KMS-11 (cell line): Measurements from ENCODE around the gene NPHP4.

Experiments
- H2AFZ ChIP-seq: fragments of 200-600 bp; sonication (generic); 2 replicates; pipeline ENCODE4 v1.6.1; 2016; ENCODE audit warnings: antibody characterized with exemption, mixed run types, low read depth
- H3K27ac ChIP-seq: fragments of 200-600 bp; sonication (generic); 2 replicates; pipeline ENCODE4 v1.6.1; 2016; ENCODE audit warnings: mild to moderate bottlenecking, mixed run types
- H3K27me3 ChIP-seq: fragments of 200-600 bp; sonication (generic); 2 replicates; pipeline ENCODE4 v1.6.1; 2017; ENCODE audit warnings: mild to moderate bottlenecking, low read depth, mixed run types, moderate library complexity; ENCODE audit not compliant: insufficient read depth
- H3K36me3 ChIP-seq: fragments of 200-600 bp; sonication (generic); 2 replicates; pipeline ENCODE4 v1.6.1; 2017; ENCODE audit warnings: mild to moderate bottlenecking, mixed run types; ENCODE audit not compliant: insufficient read depth
- H3K4me1 ChIP-seq: fragments of 200-600 bp; sonication (generic); 2 replicates; pipeline ENCODE4 v1.6.1; 2016; ENCODE audit warnings: mild to moderate bottlenecking, low read depth, mixed run types; ENCODE audit not compliant: poor library complexity, severe bottlenecking
- H3K4me2 ChIP-seq: fragments of 200-600 bp; sonication (generic); 2 replicates; pipeline ENCODE4 v1.7.0; 2016; ENCODE audit warnings: mild to moderate bottlenecking, mixed run types
- H3K4me3 ChIP-seq: fragments of 200-600 bp; sonication (generic); IDR thresholded peaks from 2 replicates; pipeline ENCODE4 v1.6.1; 2017; ENCODE audit warnings: low read depth, low read length, mixed read lengths; ENCODE audit not compliant: insufficient read depth
- H3K79me2 ChIP-seq: fragments of 200-600 bp; sonication (generic); 2 replicates; pipeline ENCODE4 v1.6.1; 2016; ENCODE audit warnings: low read depth, mixed run types; ENCODE audit not compliant: insufficient read depth
- H3K9ac ChIP-seq: fragments of 200-600 bp; sonication (generic); 2 replicates; pipeline ENCODE4 v1.6.1; 2016; ENCODE audit warnings: mild to moderate bottlenecking, mixed run types
- H4K20me1 ChIP-seq: fragments of 200-600 bp; sonication (generic); 2 replicates; pipeline ENCODE4 v1.6.1; 2016; ENCODE audit warnings: mild to moderate bottlenecking, mixed run types; ENCODE audit not compliant: insufficient read depth
- CTCF ChIP-seq: fragments of 200-600 bp; sonication (generic); conservative IDR thresholded peaks from 2 replicates; pipeline ENCODE4 v1.6.1; 2017; ENCODE audit warnings: low read depth, mild to moderate bottlenecking, antibody characterized with exemption, low read length, moderate library complexity, mixed read lengths

The NPHP4 gene

GRCh38 chr1:5970610-5971273 is 21.5 kb downstream of the NPHP4 start:
- no peaks in the 10 kb centered on the region for H3K27me3 ChIP-seq
- H4K20me1 ChIP-seq: no peaks in the 10 kb centered on the region
- no peak overlapping the region for H3K27ac ChIP-seq
- H3K4me2 ChIP-seq: no peak overlapping the region
- TF ChIP-seq CTCF: no peak
- H3K36me3 ChIP-seq: no peaks in the 10 kb centered on the region
- H2AFZ ChIP-seq: no peak overlapping the region
- no peak overlapping the region for H3K4me3 ChIP-seq
- no peak overlapping the region for H3K9ac ChIP-seq
- no peaks in the 10 kb centered on the region for H3K79me2 ChIP-seq
- H3K4me1 ChIP-seq: no peaks in the 10 kb centered on the region

- Histone ChIP-seq H3K27me3 (no peaks in the 10 kb centered on the region), H3K36me3 (no peaks in the 10 kb centered on the region), H3K9ac (no peak overlapping the region), H3K4me2 (no peak overlapping the region), H4K20me1 (no peaks in the 10 kb centered on the region), H3K79me2 (no peaks in the 10 kb centered on the region), H3K27ac (no peak overlapping the region), H3K4me3 (no peak overlapping the region), H2AFZ (no peak overlapping the region), H3K4me1 (no peaks in the 10 kb centered on the region)
- no peak for TF ChIP-seq CTCF
Observed at GRCh38 chr1:5969168-5969567, 23.1 kb downstream of the NPHP4 start.

GRCh38 chr1:5968161-5968736 is 24.0 kb downstream of the NPHP4 start:
- no peak for TF ChIP-seq CTCF
- Histone ChIP-seq H3K4me2 (no peak overlapping the region), H3K4me3 (no peak overlapping the region), H3K27me3 (no peaks in the 10 kb centered on the region), H3K4me1 (no peaks in the 10 kb centered on the region), H3K9ac (no peak overlapping the region), H2AFZ (no peak overlapping the region), H3K36me3 (no peaks in the 10 kb centered on the region), H4K20me1 (no peaks in the 10 kb centered on the region), H3K27ac (no peak overlapping the region), H3K79me2 (no peaks in the 10 kb centered on the region)

GRCh38 chr1:5967351-5968160 is 24.7 kb downstream of the NPHP4 start:
- no peak for TF ChIP-seq CTCF
- H3K4me3 ChIP-seq: no peak overlapping the region
- no peaks in the 10 kb centered on the region for H3K36me3 ChIP-seq
- no peaks in the 10 kb centered on the region for H3K79me2 ChIP-seq
- no peaks in the 10 kb centered on the region for H4K20me1 ChIP-seq
- H2AFZ ChIP-seq: no peak overlapping the region
- H3K27ac ChIP-seq: no peak overlapping the region
- no peaks in the 10 kb centered on the region for H3K4me1 ChIP-seq
- H3K27me3 ChIP-seq: no peaks in the 10 kb centered on the region
- no peak overlapping the region for H3K9ac ChIP-seq
- H3K4me2 ChIP-seq: no peak overlapping the region
